Activated naive CD4-positive, alpha-beta T cell treated with anti-CD3 and anti-CD28 coated beads, Interleukin-2, amount 50 U/mL, for 72 hours (primary cell): ENCODE results near the gene PSMD11. TPM values are rescaled to one million over a fixed set of nuclear protein-coding genes. Genes with fewer than 3 reads are reported as not detected.

Experiments
- ATAC-seq, 2 donors: fragments of 150-1000 bp; cut with Tn5 transposase; 2 replicates each; pipeline ENCODE4 v1.10.0; 2021; ENCODE audit warnings: mild to moderate bottlenecking in 2 of 2, moderate library complexity in 2 of 2
- DNase-seq, 2 donors: peaks; one replicate each; pipeline ENCODE4 v3.0.0; 2021 to 2022; ENCODE audit warnings: low spot score in 2 of 2
- H3K27ac Mint-ChIP-seq, 2 donors: one replicate each; pipeline ENCODE4 v1.8.0; 2022; ENCODE audit warnings: mild to moderate bottlenecking in 2 of 2, mixed read lengths in 2 of 2
- H3K36me3 Mint-ChIP-seq, 2 donors: one replicate each; pipeline ENCODE4 v1.8.0; 2022; ENCODE audit warnings: mixed read lengths in 2 of 2
- H3K9me3 Mint-ChIP-seq, 2 donors: one replicate each; pipeline ENCODE4 v1.8.0; 2022; ENCODE audit warnings: mixed read lengths in 2 of 2
- total RNA-seq, 2 donors: library from RNA; stranded (reverse); gene quantifications; one replicate each; pipeline ENCODE4 v1.2.3, GENCODE V29; 2022

The PSMD11 gene
- total RNA-seq, 2 donors from 2014 or later: 119 to 162 TPM

DNA sequence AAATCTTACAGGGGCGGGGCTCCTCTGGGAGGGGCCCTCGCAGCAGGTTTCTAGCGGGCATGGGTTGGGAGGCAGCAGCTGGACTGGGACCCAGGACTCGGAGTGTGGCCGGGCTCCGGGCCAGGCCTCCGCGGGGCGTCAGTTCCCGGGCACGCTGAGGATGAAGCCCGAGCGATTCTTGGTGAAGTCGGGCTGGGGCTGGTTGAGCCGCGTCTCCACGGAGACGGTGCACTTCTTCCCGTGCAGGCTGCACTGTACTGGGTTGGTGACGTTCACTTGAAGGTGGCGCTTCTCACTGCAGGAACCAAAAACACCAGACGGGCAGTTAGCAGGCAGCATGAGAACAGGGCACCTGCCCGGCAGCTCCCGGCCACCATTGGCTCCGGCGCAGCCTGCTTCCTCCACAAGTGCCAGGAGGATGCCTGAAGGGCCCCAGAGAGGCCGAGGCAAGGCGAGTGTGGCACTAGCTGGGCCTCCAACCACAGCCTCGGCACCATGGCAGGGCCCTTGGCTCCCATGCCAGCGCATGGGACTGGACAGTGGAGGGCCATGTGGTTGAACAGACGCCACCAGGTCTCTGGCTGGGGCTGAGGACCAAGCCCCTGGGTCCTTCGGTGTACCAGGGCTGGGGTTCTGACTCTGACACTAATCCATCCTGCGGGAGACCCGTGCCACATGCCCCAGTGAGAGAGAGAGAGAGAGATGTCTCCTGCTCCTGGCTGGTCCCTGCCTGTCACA is 50.5 kb downstream of the PSMD11 start:
- DNase-seq (no peak), ATAC-seq (peak in 1 of 2 donors; percentile 26)
- Mint-ChIP-seq H3K9me3 (no peaks in the 10 kb centered on the region), H3K27ac (no peak overlapping the region), H3K36me3 (peaks cover 6 to 7% of the 10 kb centered on the region in 2 donors)

GRCh38 chr17:32495359-32496231 is 51.3 kb downstream of the PSMD11 start:
- ATAC-seq (peak in 1 of 2 donors; percentile 20), DNase-seq (no peak)
- Mint-ChIP-seq H3K9me3 (no peaks in the 10 kb centered on the region), H3K36me3 (no peaks in the 10 kb centered on the region), H3K27ac (no peak overlapping the region)

- Mint-ChIP-seq H3K9me3 (no peaks in the 10 kb centered on the region), H3K36me3 (peaks cover 0 to 5% of the 10 kb centered on the region in 2 donors), H3K27ac (no peak overlapping the region)
- DNase-seq (no peak), ATAC-seq (no peak)
Observed at GRCh38 chr17:32496395-32497073, 52.2 kb downstream of the PSMD11 start.

DNA sequence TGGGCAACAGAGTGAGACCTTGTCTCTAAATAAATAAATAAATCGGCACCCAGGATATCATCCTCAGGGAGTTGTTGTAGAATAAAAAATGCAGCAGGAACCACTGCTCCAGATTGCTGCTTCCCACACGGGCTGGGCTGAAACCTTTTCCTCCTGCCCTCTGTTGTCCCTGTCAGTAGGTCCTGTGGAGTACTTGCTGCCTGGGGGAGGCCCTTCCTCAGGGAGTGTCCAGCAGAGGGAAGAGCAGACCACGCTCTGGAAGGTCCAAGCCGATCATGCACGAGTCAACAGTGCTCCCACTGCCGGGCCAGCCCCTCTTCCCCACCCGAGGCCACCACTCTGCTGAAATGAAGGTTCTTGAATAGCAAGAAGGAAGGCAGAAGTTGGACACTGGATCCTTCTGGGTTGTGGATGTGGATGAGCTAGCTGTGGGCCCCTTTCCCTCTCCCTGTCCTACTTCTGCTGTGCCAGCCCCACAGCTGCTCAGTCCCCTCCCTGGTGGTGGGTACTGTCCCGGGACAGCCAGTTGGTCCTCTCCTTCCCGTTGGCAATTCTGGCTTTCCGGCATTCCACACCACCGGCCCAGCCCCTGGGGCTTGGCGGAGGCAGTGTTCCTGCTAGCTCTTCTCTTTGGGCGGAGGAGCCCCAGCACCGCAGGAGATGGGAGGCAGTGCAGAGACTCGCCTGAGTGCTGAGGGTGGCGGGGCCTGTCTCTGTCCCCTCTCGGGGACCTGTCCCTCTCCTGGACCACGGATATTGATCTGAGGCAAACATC is 53.3 kb downstream of the PSMD11 start:
- H3K27ac Mint-ChIP-seq: peak overlapping the region in 1 of 2 donors; percentile 16
- H3K36me3 Mint-ChIP-seq: peaks cover 4 to 5% of the 10 kb centered on the region in 2 donors
- no peak for ATAC-seq
- no peak for DNase-seq
- no peaks in the 10 kb centered on the region for H3K9me3 Mint-ChIP-seq

GRCh38 chr17:32498391-32498790 is 54.1 kb downstream of the PSMD11 start:
- peak overlapping the region in 1 of 2 donors; percentile 16 for H3K27ac Mint-ChIP-seq
- ATAC-seq: no peak
- H3K9me3 Mint-ChIP-seq: no peaks in the 10 kb centered on the region
- DNase-seq: no peak
- peaks cover 4 to 5% of the 10 kb centered on the region in 2 donors for H3K36me3 Mint-ChIP-seq

GRCh38 chr17:32502013-32502412 is 57.7 kb downstream of the PSMD11 start:
- peaks cover 4 to 5% of the 10 kb centered on the region in 2 donors for H3K36me3 Mint-ChIP-seq
- no peak for DNase-seq
- no peaks in the 10 kb centered on the region for H3K9me3 Mint-ChIP-seq
- H3K27ac Mint-ChIP-seq: peak overlapping the region; percentile 46 to 81
- no peak for ATAC-seq

- no peak for ATAC-seq
- no peaks in the 10 kb centered on the region for H3K9me3 Mint-ChIP-seq
- H3K36me3 Mint-ChIP-seq: peaks cover 4 to 9% of the 10 kb centered on the region in 2 donors
- no peak for DNase-seq
- H3K27ac Mint-ChIP-seq: peak overlapping the region; percentile 81 to 86
Observed at GRCh38 chr17:32502710-32503109, 58.4 kb downstream of the PSMD11 start.

DNA sequence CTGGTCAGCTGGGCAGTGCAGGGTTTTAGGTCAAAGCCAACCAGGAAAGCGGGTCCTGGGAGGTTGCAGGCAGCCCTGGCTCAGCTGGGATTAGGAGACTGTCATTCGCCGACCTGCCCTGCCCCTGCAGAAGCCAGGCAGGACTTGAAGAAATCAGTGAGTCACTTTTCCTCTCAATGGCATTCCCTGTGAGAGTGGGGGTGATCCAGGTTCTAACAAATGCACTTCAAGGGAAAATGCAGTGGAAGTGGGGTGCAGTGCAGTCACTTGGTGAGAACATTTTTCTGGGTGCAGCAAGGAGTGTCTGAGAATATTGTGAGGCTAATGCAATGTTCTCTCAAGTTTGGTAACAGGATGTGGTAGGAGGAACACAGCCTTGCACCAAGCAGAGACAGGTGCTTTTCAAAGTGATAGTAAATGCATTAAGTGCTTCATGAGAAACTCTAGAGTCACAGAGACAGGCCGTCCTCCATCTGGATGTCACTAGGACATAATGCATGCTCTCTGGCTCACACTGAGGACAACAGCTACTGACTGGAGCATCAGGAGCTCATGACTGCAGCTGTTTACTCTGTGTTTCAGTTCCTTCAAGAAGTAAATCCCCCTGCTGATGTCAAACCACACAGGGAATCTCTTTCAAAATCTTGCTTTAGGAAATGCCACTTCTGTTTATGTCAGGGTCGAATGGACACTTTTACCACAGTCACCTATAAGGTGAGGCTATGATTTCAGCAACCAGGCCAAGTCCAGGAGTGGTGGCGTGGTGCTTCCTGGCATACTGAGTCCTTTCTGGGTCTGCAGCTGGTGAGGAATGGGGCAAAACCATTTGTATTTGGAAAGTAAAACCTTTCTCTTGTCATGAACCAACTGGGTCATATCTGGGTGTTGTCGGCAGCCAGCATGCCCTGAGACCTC is 59.2 kb downstream of the PSMD11 start:
- ATAC-seq (peak; percentile 90 to 96), DNase-seq (peak in 1 of 2 donors; percentile 44)
- Mint-ChIP-seq H3K27ac (peak overlapping the region; percentile 84 to 86), H3K9me3 (no peaks in the 10 kb centered on the region), H3K36me3 (peaks cover 4 to 9% of the 10 kb centered on the region in 2 donors)

DNA sequence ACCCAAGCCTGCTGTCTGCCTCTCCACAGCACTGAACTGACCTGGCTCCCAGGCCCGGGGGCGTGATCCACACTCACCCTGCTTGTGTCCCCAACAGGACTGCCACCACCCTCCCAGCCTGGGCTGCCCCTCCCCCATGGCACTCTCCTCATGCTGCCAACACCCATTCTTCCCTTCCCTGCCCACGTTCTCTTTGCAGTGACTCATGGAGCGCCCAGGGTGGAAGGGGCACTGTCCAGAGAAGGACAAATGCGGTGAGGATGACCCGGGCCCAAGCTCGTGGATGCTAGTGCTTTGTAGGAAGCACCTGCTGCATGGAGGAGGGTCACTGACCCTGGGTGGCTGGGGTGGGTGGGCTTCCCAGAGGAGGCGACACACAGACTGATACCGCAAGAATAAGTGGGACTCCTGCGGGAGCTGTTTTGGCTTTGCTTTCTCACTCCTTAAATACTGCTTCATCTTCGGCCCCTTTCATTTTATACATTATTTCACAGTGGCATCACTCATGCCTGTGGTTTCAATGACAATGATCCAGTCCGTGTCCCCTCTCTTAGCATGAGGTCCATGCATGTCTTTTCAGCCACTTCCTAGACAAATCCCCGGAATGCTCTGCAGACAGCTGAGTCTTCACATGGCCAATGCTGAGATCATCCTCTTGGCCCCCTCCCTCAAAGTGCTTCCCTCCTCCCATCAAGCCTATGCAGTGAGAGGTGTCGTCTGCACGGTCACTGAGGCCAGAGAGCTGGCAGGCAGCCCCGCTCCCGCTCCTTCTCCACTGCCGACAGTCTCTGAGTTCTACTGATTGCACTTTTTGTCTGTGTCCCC is 60.1 kb downstream of the PSMD11 start:
- no peaks in the 10 kb centered on the region for H3K9me3 Mint-ChIP-seq
- DNase-seq: no peak
- peak in 1 of 2 donors; percentile 33 for ATAC-seq
- H3K27ac Mint-ChIP-seq: peak overlapping the region; percentile 84 to 86
- H3K36me3 Mint-ChIP-seq: peaks cover 4 to 9% of the 10 kb centered on the region in 2 donors

DNA sequence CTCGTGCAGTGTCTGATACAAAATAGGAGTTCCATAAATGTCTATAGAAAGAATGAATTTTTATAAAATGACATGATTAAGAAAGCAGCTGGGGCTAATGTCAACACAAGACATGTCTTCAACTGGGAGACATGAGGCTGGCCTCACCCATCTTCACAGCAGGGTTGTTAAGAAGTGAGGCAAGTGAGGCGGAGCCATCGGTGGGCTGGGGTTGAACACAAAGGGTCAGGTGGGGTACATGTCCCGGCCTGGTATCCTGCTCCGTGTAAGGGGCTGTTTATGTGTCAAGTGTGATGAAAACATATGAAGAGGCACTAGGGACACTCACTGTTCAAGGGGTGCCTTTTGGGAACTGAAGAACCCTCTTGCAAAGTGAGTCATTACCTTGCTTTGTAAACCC is 64.6 kb downstream of the PSMD11 start:
- no peak for DNase-seq
- ATAC-seq: no peak
- peaks cover 0 to 4% of the 10 kb centered on the region in 2 donors for H3K36me3 Mint-ChIP-seq
- H3K9me3 Mint-ChIP-seq: no peaks in the 10 kb centered on the region
- H3K27ac Mint-ChIP-seq: no peak overlapping the region

GRCh38 chr17:32510466-32510865 is 66.2 kb downstream of the PSMD11 start:
- Mint-ChIP-seq H3K9me3 (no peaks in the 10 kb centered on the region), H3K27ac (no peak overlapping the region), H3K36me3 (peaks cover 0 to 4% of the 10 kb centered on the region in 2 donors)
- DNase-seq (no peak), ATAC-seq (no peak)

DNA sequence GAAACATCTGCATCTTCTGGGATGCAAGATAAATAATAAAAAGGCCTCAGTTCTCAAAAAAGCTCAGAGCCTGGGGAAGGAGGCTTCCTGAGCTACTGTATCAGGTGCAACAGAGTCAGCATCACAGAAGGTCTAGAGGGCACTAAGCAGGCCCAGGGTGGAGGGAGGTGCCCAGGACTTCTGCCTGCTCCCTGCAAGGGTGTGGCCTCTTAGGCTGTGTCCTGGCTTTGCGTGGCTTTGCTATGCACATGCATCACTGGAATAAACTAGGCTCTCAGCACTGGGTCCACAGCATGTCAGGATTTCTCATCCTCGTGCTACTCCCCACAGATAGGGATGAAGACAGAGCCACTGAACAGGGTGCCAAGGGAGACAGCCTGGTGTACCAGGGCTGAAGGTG is 68.0 kb downstream of the PSMD11 start:
- ATAC-seq (no peak), DNase-seq (no peak)
- Mint-ChIP-seq H3K36me3 (peaks cover 0 to 2% of the 10 kb centered on the region in 2 donors), H3K9me3 (no peaks in the 10 kb centered on the region), H3K27ac (no peak overlapping the region)

GRCh38 chr17:32513579-32513978 is 69.3 kb downstream of the PSMD11 start:
- Mint-ChIP-seq H3K9me3 (no peaks in the 10 kb centered on the region), H3K36me3 (no peaks in the 10 kb centered on the region), H3K27ac (no peak overlapping the region)
- DNase-seq (no peak), ATAC-seq (no peak)

DNA sequence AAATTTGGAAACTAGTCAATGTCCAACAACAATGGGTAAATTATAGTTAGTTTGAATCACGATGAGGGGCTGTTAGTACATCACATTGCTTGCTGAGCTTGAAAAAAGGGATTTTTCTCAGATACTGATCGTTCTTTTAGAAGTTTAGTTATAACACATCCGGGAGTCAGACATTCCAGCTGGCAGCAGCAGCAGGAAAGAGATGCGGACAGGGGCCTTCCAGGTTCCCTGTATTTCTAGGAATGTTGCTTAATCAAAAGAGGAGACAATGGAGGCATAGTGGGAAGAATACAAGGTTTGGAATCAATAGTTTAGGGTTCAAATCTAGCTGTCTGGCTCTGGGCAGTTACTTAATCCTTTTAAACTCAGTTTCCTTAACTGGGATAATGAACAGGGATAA is 70.3 kb downstream of the PSMD11 start:
- DNase-seq: no peak
- peak overlapping the region in 1 of 2 donors; percentile 10 for H3K27ac Mint-ChIP-seq
- no peak for ATAC-seq
- H3K36me3 Mint-ChIP-seq: no peaks in the 10 kb centered on the region
- no peaks in the 10 kb centered on the region for H3K9me3 Mint-ChIP-seq
